Esophagus squamous epithelium (tissue), 5 donors: ENCODE measurements around the gene MXI1. TPM values are rescaled to one million over a fixed set of nuclear protein-coding genes. Genes with fewer than 3 reads are reported as not detected.

ENCODE experiments used
- DNase-seq: peaks from one replicate; lab custom pipeline; 2025; lab: John Stamatoyannopoulos, UW
- H3K27ac ChIP-seq, 4 donors: fragments of 200-600 bp; sonication (generic); one replicate each; pipeline ENCODE4 v1.5.1; 2016 to 2019; ENCODE audit warnings: mild to moderate bottlenecking in 1 of 4
- H3K27me3 ChIP-seq, 4 donors: fragments of 200-600 bp; sonication (generic); 1 replicate in 3 of 4; 2 replicates in 1 of 4; pipeline versions ENCODE4 v1.5.1 to v1.6.0; 2017 to 2021; ENCODE audit warnings: antibody characterized with exemption in 1 of 4
- H3K36me3 ChIP-seq, 3 donors: fragments of 200-600 bp; sonication (generic); one replicate each; pipeline ENCODE4 v1.5.1; 2016 to 2019
- H3K4me1 ChIP-seq, 3 donors: fragments of 200-600 bp; sonication (generic); one replicate each; pipeline ENCODE4 v1.5.1; 2017 to 2019
- H3K4me3 ChIP-seq, 4 donors: fragments of 200-600 bp; sonication (generic); 1 replicate in 3 of 4; 2 replicates in 1 of 4; pipeline ENCODE4 v1.5.1; 2016 to 2019; ENCODE audit warnings: mild to moderate bottlenecking in 2 of 4, moderate library complexity in 1 of 4
- H3K9me3 ChIP-seq, 3 donors: fragments of 200-600 bp; sonication (generic); one replicate each; pipeline ENCODE4 v1.5.1; 2016 to 2019
- CTCF ChIP-seq, 6 experiments: fragments of 450-650 bp in 4 of 6; fragments of 200-600 bp in 2 of 6; sonication (generic) in 2 of 6; IDR thresholded peaks; one replicate each; pipeline ENCODE4 v1.5.1; 2016 to 2019; ENCODE audit warnings: antibody characterized with exemption in 6 of 6, mild to moderate bottlenecking in 4 of 6, moderate library complexity in 4 of 6
- POLR2A ChIP-seq, 4 donors: fragments of 450-650 bp; IDR thresholded peaks; one replicate each; pipeline ENCODE4 v1.6.1; 2017; ENCODE audit warnings: antibody characterized with exemption in 4 of 4, mild to moderate bottlenecking in 4 of 4, moderate library complexity in 3 of 4
- WGBS, 2 donors: methylation state at CpG; one replicate each; pipeline ENCODE4 v1.1.5; 2018; 5-methylcytosine and 5-hydroxymethylcytosine counted together
- intact Hi-C: fragments of 100-400 bp; cut with DNase I; formaldehyde crosslinking; loops from one replicate; pipeline ENCODE4 v1.15.0; 2022
- total RNA-seq, 4 donors: library from RNA; depleted of rRNA; stranded (reverse); fragments of >200 nt; gene quantifications; one replicate each; pipeline ENCODE4 v1.1.0, GENCODE V29; 2016
- donor health status: DM: yes; HTN: yes; CAD: no.

Gene MXI1
- total RNA-seq, 4 donors from 2014 or later, result 16.0 to 53.2 (median 35.0) TPM

GRCh38 chr10:110275128-110275729 is 67.8 kb downstream of the MXI1 start:
- Histone ChIP-seq H3K9me3 (no peaks in the 10 kb centered on the region), H3K27me3 (no peaks in the 10 kb centered on the region), H3K4me3 (no peak overlapping the region), H3K4me1 (peaks cover 5 to 40% (median 9%) of the 10 kb centered on the region in 3 donors), H3K36me3 (peaks cover 0 to 7% (median 0%) of the 10 kb centered on the region in 3 donors), H3K27ac (peak overlapping the region in 1 of 4 donors; percentile 2)
- intact Hi-C loops, result loop anchor here (10.0 kb wide), 1 partner anchor 50 kb away; no protein-coding TSS in a partner anchor
- TF ChIP-seq POLR2A (IDR thresholded peaks at IDR 0.05) (no peak), CTCF (IDR thresholded peaks at IDR 0.05) (no peak)
- 66 to 77% methylated on average over 2 of the region's 2 CpGs for WGBS, 2 donors
- no peak for DNase-seq

GRCh38 chr10:110276603-110277002 is 69.2 kb downstream of the MXI1 start:
- 95 to 96% methylated on average over 5 of the region's 5 CpGs for WGBS, 2 donors
- no peak overlapping the region for H3K27ac ChIP-seq
- TF ChIP-seq POLR2A (IDR thresholded peaks at IDR 0.05), result no peak
- TF ChIP-seq CTCF (IDR thresholded peaks at IDR 0.05), result no peak

GRCh38 chr10:110277591-110277990 is 70.2 kb downstream of the MXI1 start:
- 92 to 95% methylated on average over 2 of the region's 2 CpGs for WGBS, 2 donors
- peaks cover 0 to 23% (median 0%) of the 10 kb centered on the region in 3 donors for H3K36me3 ChIP-seq
- H3K4me3 ChIP-seq, result no peak overlapping the region
- H3K27ac ChIP-seq, result no peak overlapping the region
- TF ChIP-seq CTCF (IDR thresholded peaks at IDR 0.05), result no peak
- no peak for TF ChIP-seq POLR2A (IDR thresholded peaks at IDR 0.05)
- no peak for DNase-seq
- no peaks in the 10 kb centered on the region for H3K9me3 ChIP-seq
- no peaks in the 10 kb centered on the region for H3K27me3 ChIP-seq
- H3K4me1 ChIP-seq, result peaks cover 5 to 33% (median 9%) of the 10 kb centered on the region in 3 donors
- intact Hi-C loops, result loop anchor here (10.0 kb wide), 1 partner anchor 53 kb away; no protein-coding TSS in a partner anchor

More at GRCh38 chr10:110276603-110277002, 69.2 kb downstream of the MXI1 start:
- H3K9me3 ChIP-seq, result no peaks in the 10 kb centered on the region
- peaks cover 5 to 33% (median 9%) of the 10 kb centered on the region in 3 donors for H3K4me1 ChIP-seq
- DNase-seq, result no peak
- intact Hi-C loops, result loop anchor here (10.0 kb wide), 1 partner anchor 52 kb away; no protein-coding TSS in a partner anchor
- no peak overlapping the region for H3K4me3 ChIP-seq
- no peaks in the 10 kb centered on the region for H3K27me3 ChIP-seq
- peaks cover 0 to 19% (median 0%) of the 10 kb centered on the region in 3 donors for H3K36me3 ChIP-seq

- peak overlapping the region in 1 of 4 donors; percentile 14 for H3K4me3 ChIP-seq
- no peak for DNase-seq
- TF ChIP-seq POLR2A (IDR thresholded peaks at IDR 0.05) (no peak), CTCF (IDR thresholded peaks at IDR 0.05) (no peak)
- peaks cover 0 to 33% (median 0%) of the 10 kb centered on the region in 3 donors for H3K36me3 ChIP-seq
- H3K27ac ChIP-seq, result no peak overlapping the region
- no peaks in the 10 kb centered on the region for H3K9me3 ChIP-seq
- 61 to 66% methylated on average over 7 of the region's 7 CpGs for WGBS, 2 donors
- intact Hi-C loops, result loop anchor here (10.0 kb wide), 1 partner anchor 54 kb away; no protein-coding TSS in a partner anchor
- peaks cover 3 to 25% (median 5%) of the 10 kb centered on the region in 3 donors for H3K4me1 ChIP-seq
- H3K27me3 ChIP-seq, result no peaks in the 10 kb centered on the region
Observed at GRCh38 chr10:110278562-110279406, 71.4 kb downstream of the MXI1 start.
